Glomerular endothelial cell (primary cell): ENCODE measurements around the gene TGFB1I1. TPM values are rescaled to one million over a fixed set of nuclear protein-coding genes. Genes with fewer than 3 reads are reported as not detected.
"Not testable (repeated sequence)": the region's sequence is repeated elsewhere in the genome, so short reads cannot be mapped to it uniquely, and the experiment has no call there.

Source experiments
- DNase-seq: peaks from one replicate; pipeline ENCODE4 v3.0.0-alpha.2; 2011; ENCODE audit warnings: low read depth, low spot score; ENCODE audit errors: extremely low read depth
- total RNA-seq: library from RNA; depleted of rRNA; stranded (reverse); fragments of >200 nt; gene quantifications from 2 replicates; pipeline ENCODE4 v1.2.3, GENCODE V29; 2015

TGFB1I1 gene
- total RNA-seq, 1 donor from 2014 or later = 143 TPM

- DNase-seq = no peak
Measured at GRCh38 chr16:31467858-31468257, 4.1 kb upstream of the TGFB1I1 start.

- DNase-seq = no peak
Measured at GRCh38 chr16:31470615-31471014, 1.3 kb upstream of the TGFB1I1 start.

DNA sequence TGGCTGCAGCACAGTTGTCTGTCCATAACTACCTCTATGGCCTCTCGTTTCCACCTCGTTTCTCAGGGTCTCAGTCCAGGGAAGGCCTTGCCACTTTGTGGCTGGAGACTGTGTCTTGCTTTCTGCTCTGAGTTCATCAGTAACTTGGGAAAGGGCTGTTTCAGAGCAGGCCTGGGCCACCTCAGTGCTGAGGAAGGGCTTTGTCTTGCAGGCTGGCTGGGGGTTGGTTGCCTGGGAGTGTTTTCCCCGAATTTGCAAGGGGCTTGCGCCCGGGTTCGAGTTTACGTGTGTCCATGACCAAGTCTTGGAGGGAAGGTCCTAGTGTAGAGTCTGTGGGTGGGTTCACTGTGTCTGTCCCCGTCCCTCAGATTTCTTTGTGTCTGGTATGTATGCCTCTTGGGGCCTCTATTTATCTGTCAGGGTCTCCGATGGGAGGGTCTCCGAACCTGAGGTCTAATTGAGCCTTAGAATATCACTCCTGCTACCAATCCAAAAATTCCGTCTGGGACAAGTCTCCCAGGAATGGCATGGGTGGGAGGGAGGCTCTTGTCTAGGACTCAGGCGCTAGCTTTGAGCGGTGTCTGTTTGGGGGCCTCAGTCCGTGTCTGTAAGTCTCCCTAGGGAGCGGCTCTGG, 594 bp upstream of the TGFB1I1 start:
- DNase-seq = no peak

GRCh38 chr16:31472709-31473203, 804 bp downstream of the TGFB1I1 start:
- DNase-seq = peak; percentile 62

DNA sequence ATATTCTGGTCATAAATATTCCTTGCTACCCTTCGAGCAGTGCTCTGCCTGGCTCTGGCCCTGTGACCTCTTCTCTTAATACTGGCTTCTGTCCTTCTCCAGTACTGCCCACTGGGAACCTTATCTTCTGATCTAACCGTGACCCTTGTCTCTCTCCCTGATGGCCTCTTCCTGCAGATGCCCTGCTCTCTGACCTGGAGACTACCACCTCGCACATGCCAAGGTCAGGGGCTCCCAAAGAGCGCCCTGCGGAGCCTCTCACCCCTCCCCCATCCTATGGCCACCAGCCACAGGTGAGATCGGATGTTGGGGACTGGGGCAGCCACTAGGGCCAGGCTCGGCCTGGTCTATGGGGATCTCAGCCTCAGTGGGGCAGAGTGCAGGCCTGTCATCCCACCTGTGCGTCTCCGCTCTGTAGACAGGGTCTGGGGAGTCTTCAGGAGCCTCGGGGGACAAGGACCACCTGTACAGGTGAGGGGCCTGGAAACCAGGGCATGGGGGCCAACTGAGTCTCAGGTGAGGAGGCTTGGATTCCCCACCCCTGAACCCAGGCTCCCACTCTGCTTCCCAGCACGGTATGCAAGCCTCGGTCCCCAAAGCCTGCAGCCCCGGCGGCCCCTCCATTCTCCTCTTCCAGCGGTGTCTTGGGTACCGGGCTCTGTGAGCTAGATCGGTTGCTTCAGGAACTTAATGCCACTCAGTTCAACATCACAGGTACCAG, 1.5 kb downstream of the TGFB1I1 start:
- no peak for DNase-seq

- DNase-seq = no peak
Measured at GRCh38 chr16:31474173-31474714, 2.3 kb downstream of the TGFB1I1 start.

GRCh38 chr16:31474773-31475738, 3.1 kb downstream of the TGFB1I1 start:
- DNase-seq = no peak

DNA sequence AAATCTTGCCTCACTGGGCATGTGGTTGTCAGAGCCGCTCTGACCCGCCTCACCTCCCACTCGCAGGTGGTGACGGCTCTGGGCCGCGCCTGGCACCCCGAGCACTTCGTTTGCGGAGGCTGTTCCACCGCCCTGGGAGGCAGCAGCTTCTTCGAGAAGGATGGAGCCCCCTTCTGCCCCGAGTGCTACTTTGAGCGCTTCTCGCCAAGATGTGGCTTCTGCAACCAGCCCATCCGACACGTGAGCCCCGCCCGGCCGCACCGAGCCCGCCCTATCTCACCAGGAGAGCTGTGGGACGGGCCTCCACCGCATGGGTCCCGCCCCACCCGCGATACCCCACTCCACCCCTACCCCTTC, 4.0 kb downstream of the TGFB1I1 start:
- DNase-seq = no peak

GRCh38 chr16:31476303-31477219, 4.6 kb downstream of the TGFB1I1 start:
- DNase-seq = no peak

DNA sequence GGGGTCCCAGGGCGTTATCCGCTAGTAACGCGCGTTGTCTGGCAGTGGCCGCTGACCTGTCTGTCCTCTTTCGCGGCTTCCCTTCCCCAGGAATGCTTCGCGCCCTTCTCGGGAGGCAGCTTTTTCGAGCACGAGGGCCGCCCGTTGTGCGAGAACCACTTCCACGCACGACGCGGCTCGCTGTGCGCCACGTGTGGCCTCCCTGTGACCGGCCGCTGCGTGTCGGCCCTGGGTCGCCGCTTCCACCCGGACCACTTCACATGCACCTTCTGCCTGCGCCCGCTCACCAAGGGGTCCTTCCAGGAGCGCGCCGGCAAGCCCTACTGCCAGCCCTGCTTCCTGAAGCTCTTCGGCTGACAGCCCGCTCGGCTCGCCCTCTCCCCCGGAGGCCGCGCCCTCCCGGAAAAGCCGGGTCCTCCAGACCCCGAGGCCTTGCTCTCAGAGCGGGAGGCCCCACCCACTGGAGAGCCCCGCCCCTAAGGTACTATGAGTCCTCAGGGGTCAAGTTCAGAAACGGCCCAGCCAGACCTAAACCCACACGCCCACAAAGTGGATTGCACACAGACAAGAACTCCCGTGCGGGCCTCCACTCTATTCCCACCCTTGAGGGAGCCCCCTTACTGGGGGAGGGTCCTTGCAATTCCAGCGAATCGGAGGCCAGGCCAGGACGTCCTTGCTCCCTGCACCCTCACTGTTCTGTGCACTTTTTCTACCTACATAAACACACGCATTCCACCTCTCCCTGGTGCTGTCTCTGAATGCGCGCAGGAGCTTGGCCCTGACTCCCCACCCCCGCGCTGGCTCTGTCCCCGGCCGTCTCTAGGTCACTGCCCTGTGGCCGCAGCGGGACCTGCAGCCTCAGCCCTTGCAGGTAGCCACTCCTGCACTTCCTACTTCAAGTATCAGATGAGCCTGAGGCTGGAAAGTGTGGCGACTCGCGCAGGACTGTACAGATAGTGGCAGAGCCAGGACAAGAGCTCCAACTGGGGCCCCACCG, 5.6 kb downstream of the TGFB1I1 start:
- DNase-seq = no peak

DNA sequence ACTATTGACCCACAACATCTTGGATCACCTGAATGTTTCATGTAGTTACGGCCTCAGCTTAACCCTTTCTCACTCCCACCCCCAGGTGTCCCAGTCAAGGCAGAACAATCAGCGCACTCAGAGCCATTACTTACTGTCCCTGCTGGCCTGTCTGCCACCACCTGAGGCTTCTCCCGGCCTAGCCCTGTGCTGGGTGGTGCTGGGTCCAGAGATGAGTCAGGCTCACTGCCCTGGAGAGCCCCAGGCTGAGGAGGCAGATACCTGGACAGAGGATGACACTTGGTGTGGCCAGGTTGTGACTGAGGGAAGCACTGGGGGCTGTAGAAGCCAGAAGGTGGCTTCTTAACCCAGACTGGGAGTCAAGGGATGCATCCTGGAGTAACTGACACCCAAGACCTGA, 7.0 kb downstream of the TGFB1I1 start:
- no peak for DNase-seq

GRCh38 chr16:31479751-31480150, 7.8 kb downstream of the TGFB1I1 start:
- no peak for DNase-seq

DNA sequence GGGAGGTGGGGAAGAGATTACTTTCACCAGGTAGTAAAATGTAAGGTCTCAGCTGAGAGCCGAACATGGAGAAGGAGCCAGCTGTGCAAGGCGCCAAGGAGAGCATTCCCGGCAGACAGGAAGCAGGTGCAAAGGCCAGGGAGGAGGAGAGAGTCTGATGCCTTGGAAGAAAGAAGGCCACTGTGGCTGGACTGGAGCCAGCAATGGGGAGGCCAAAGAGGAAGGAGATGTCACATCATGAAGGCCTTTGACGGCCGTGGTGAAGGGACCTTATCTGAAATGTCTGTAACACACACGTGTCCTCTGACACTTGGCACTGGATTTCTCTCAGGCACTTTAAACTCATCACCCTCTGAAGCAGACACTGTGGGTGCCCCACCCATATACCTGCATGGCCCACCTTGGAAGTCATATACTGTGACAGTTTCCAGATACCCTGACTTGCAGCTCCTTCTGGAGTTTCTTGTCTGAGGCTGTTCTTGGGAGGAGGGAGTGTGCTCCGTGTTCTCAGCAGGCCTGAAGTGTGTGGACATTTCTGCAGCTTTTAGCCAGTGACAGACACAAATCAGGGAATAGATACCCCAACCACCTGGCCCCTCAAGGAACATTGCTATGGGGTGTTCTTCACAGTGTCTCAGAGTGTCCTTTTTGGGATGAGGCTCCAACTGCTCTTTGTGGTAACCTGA, 9.0 kb downstream of the TGFB1I1 start:
- no peak for DNase-seq

- DNase-seq = no peak
Measured at GRCh38 chr16:31483081-31483480, 11.1 kb downstream of the TGFB1I1 start, which contains the start of gene SLC5A2. Gene SLC5A2 (plus strand): TSS chr16:31483123. CDS start chr16:31483137, 14 bp downstream.

DNA sequence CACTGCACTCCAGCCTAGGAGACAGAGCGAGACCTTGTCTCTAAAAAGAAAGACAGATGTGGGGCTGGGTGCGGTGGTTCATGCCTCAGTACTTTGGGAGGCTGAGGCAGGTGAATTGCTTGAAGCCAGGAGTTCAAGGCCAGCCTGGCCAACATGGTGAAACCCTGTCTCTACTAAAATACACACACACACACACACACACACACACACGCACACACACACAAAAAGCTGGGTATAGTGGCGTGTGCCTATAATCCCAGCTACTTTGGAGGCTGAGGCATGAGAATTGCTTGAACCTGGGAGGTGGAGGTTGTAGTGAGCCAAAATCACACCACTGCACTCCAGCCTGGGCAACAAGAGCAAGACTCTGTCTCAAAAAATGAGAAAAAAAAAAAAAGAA, 12.1 kb downstream of the TGFB1I1 start:
- DNase-seq = not testable (repeated sequence)

- no peak for DNase-seq
Measured at GRCh38 chr16:31484491-31485171, 12.7 kb downstream of the TGFB1I1 start.

DNA sequence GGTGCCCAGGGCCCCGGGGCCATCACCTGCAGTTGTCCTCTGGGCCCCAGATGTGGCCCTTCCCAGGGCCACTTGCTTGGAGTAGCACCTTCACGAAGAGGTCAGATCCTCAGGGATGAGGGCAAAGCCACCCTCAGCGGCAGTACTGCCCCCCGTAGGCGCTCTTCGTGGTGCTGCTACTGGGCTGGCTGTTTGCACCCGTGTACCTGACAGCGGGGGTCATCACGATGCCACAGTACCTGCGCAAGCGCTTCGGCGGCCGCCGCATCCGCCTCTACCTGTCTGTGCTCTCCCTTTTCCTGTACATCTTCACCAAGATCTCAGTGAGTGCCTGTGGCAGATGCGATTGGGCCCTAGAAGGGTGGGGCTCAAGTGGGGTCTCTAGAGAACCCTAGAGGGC, 13.6 kb downstream of the TGFB1I1 start:
- DNase-seq = no peak
